T-helper 2 cell treated with Interferon-gamma antibody and Interleukin-4, amounts not matched to agents 100 ng/mL and 5 ng/mL, for 36 hours (primary cell): Measurements from ENCODE around the gene ADAMTS3. TPM values are rescaled to one million over a fixed set of nuclear protein-coding genes. Genes with fewer than 3 reads are reported as not detected.

Experiments
- intact Hi-C: fragments of 100-400 bp; cut with micrococcal nuclease; formaldehyde crosslinking; loops from one replicate; pipeline ENCODE4 v1.15.1; 2023
- total RNA-seq: library from RNA; stranded (reverse); gene quantifications from 2 replicates; pipeline ENCODE4 v1.2.3, GENCODE V29; 2022

Gene ADAMTS3
- total RNA-seq, 1 donor from 2014 or later = not detected

GRCh38 chr4:72302981-72303704, 265.9 kb downstream of the ADAMTS3 start:
- intact Hi-C loops = loop anchor here (1.0 to 5.0 kb wide), 2 partner anchors 1651 to 1702 kb away; no protein-coding TSS in a partner anchor

- intact Hi-C loops = loop anchor here (5.0 kb wide), 1 partner anchor 1649 kb away; no protein-coding TSS in a partner anchor
Measured at GRCh38 chr4:72301759-72302158, 267.3 kb downstream of the ADAMTS3 start.

GRCh38 chr4:72300126-72300525, 268.9 kb downstream of the ADAMTS3 start:
- intact Hi-C loops = loop anchor here (5.0 kb wide), 1 partner anchor 1648 kb away; no protein-coding TSS in a partner anchor

- intact Hi-C loops = no loop called here
Measured at GRCh38 chr4:72295966-72296557, 273.0 kb downstream of the ADAMTS3 start.

- intact Hi-C loops = no loop called here
Measured at GRCh38 chr4:72290737-72291136, 278.3 kb downstream of the ADAMTS3 start.

GRCh38 chr4:72286910-72287309, 282.1 kb downstream of the ADAMTS3 start:
- intact Hi-C loops = no loop called here

GRCh38 chr4:72286185-72286584, 282.8 kb downstream of the ADAMTS3 start:
- intact Hi-C loops = no loop called here

DNA sequence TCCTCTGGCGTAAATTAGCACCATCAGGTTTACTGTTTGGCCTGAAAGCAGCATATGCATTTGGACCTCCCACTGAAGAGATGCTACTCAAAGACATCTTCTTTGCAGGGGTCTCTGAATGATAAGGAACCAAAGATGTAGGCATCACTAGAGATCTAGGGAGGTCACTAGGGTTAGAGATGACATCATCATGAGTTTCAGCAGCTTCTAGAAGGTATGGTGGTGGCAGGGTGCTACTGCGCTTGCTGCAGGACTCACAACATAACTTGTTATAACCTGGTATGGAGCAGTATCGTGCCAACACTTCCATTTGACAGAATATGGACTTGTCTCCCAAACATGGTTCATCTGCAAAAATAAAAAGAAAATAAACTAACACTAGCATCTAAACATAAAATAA, 285.7 kb downstream of the ADAMTS3 start:
- intact Hi-C loops = no loop called here

- intact Hi-C loops = no loop called here
Measured at GRCh38 chr4:72280252-72280651, 288.8 kb downstream of the ADAMTS3 start.

- intact Hi-C loops = no loop called here
Measured at GRCh38 chr4:72275381-72275780, 293.6 kb downstream of the ADAMTS3 start.

- intact Hi-C loops = no loop called here
Measured at GRCh38 chr4:72274251-72274650, 294.8 kb downstream of the ADAMTS3 start.

GRCh38 chr4:72255269-72255668, 313.8 kb downstream of the ADAMTS3 start:
- intact Hi-C loops = no loop called here

GRCh38 chr4:72243641-72244040, 325.4 kb downstream of the ADAMTS3 start:
- intact Hi-C loops = no loop called here

- intact Hi-C loops = no loop called here
Measured at GRCh38 chr4:72239487-72240116, 329.4 kb downstream of the ADAMTS3 start.
